Stimulated activated CD4-positive, alpha-beta T cell treated with anti-CD3 and anti-CD28 coated beads, Interleukin-2, amount 100 ng/mL, for 4 hours (primary cell): ENCODE data around the gene LRRC15.

ENCODE experiments used
- DNase-seq: peaks from one replicate; pipeline ENCODE4 v3.0.0-alpha.2; 2020; ENCODE audit warnings: low read depth

Gene LRRC15

GRCh38 chr3:194333212-194333980 is 36.1 kb downstream of the LRRC15 start:
- peak; percentile 83 for DNase-seq

GRCh38 chr3:194332858-194333211 is 36.7 kb downstream of the LRRC15 start:
- no peak for DNase-seq

- no peak for DNase-seq
These were observed 39.0 kb downstream of the LRRC15 start for GRCh38 chr3:194330579-194330978.

- DNase-seq, result no peak
These were observed 39.4 kb downstream of the LRRC15 start for GRCh38 chr3:194330160-194330559.

- no peak for DNase-seq
These were observed 40.0 kb downstream of the LRRC15 start for GRCh38 chr3:194329583-194329965.

GRCh38 chr3:194328942-194329582 is 40.5 kb downstream of the LRRC15 start:
- DNase-seq, result no peak

- no peak for DNase-seq
These were observed 41.4 kb downstream of the LRRC15 start for GRCh38 chr3:194328053-194328657.

- DNase-seq, result no peak
These were observed 42.1 kb downstream of the LRRC15 start for GRCh38 chr3:194327218-194328052.

GRCh38 chr3:194326968-194327217 is 42.6 kb downstream of the LRRC15 start:
- no peak for DNase-seq

- no peak for DNase-seq
These were observed 43.2 kb downstream of the LRRC15 start for GRCh38 chr3:194326192-194326967.

GRCh38 chr3:194325424-194326153 is 44.0 kb downstream of the LRRC15 start:
- no peak for DNase-seq

GRCh38 chr3:194324823-194325327 is 44.7 kb downstream of the LRRC15 start:
- no peak for DNase-seq

- peak; percentile 9 for DNase-seq
These were observed 45.5 kb downstream of the LRRC15 start for GRCh38 chr3:194323785-194324735.

- peak; percentile 21 for DNase-seq
These were observed 46.8 kb downstream of the LRRC15 start for GRCh38 chr3:194322678-194323211.

GRCh38 chr3:194321693-194322640 is 47.6 kb downstream of the LRRC15 start:
- DNase-seq, result no peak

- DNase-seq, result no peak
These were observed 48.7 kb downstream of the LRRC15 start for GRCh38 chr3:194320744-194321243.

GRCh38 chr3:194320100-194320499 is 49.4 kb downstream of the LRRC15 start:
- no peak for DNase-seq

- no peak for DNase-seq
These were observed 50.9 kb downstream of the LRRC15 start for GRCh38 chr3:194318511-194319161.
